LHCN-M2 (cell line): ENCODE measurements around the gene GDF7. TPM values are rescaled to one million over a fixed set of nuclear protein-coding genes. Genes with fewer than 3 reads are reported as not detected.
A peak's percentile ranks its signal among the peaks of the same experiment; 100 is the strongest.

Source experiments
- DNase-seq: peaks from one replicate; pipeline ENCODE4 v3.0.0-alpha.2; 2012; ENCODE audit warnings: low read depth
- total RNA-seq: library from RNA; depleted of rRNA; stranded (reverse); fragments of >200 nt; gene quantifications from 2 replicates; pipeline ENCODE4 v1.2.3, GENCODE V29; 2014

The GDF7 gene
- total RNA-seq, 1 experiment from 2014 or later = not detected

- no peak for DNase-seq
Observed at GRCh38 chr2:20672201-20672951, 5.4 kb downstream of the GDF7 start.

- no peak for DNase-seq
Observed at GRCh38 chr2:20673686-20674308, 6.9 kb downstream of the GDF7 start.

GRCh38 chr2:20674309-20674965, 7.5 kb downstream of the GDF7 start:
- no peak for DNase-seq

DNA sequence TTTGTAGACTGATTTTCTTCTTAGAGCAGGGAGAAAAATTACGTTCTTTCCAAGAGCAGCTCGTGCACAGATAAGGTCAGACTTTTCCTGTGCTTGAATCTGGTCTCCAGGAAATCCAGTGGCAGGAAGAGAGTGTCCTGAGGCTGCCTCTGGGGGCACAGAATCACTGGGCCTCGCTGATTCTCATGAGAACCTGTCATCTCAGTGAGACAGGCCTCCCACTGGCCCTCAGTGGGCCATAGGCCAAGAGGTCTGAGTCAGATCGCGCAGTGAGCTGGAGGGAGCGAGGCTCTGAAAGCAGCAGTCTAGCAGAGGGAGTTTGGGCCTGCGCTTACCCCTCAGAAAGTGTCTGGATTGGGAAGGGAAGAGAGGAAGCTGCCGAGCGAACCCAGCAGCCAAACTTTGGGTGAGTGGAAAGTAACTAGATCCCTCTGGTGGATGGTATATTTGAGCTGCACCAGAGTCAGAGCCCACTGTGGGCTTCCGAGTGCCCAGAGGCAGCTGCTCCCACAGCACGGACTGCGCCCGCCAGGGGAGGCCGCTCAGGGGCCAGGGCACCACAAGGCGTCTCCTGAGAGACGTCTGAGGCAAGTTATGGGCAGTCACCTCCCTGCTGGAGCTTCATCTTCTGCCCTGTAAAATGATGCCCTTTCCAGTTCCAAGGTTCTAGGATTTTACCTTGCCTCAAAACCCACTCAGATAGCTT, 8.2 kb downstream of the GDF7 start:
- peak; percentile 78 for DNase-seq

DNA sequence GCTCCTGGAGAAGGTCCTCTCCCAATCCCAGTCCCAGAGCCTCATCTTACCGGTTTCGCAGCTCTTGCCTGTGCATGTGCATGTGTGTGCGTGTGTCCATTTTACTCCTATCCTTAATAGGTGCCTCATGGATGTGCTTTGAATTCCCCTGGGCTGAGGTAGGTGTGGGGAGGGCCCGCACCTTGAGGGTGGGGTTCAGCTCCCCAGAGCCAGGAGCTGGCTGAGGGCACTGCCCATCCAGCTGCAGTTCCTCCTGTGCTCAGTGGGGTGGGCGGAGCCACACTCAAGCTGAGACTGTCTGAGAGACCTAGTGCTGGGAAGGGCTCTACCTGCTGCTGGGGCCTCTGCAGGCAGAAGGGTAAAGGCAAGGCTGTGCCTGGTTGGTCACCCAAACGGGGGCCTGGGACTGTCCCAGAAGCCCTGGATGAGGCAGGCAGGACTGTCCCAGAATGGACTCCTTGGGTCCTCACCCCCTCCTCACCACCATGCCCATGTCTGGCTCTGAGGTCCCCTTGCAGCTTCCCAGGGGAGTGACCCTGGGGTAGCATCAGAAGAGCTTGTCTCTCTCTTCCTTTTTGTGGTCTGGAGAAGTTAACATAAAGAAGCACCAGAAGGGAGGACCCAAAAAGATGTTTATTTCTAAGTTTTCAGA, 8.9 kb downstream of the GDF7 start:
- DNase-seq = no peak

- no peak for DNase-seq
Observed at GRCh38 chr2:20676353-20677215, 9.6 kb downstream of the GDF7 start.

DNA sequence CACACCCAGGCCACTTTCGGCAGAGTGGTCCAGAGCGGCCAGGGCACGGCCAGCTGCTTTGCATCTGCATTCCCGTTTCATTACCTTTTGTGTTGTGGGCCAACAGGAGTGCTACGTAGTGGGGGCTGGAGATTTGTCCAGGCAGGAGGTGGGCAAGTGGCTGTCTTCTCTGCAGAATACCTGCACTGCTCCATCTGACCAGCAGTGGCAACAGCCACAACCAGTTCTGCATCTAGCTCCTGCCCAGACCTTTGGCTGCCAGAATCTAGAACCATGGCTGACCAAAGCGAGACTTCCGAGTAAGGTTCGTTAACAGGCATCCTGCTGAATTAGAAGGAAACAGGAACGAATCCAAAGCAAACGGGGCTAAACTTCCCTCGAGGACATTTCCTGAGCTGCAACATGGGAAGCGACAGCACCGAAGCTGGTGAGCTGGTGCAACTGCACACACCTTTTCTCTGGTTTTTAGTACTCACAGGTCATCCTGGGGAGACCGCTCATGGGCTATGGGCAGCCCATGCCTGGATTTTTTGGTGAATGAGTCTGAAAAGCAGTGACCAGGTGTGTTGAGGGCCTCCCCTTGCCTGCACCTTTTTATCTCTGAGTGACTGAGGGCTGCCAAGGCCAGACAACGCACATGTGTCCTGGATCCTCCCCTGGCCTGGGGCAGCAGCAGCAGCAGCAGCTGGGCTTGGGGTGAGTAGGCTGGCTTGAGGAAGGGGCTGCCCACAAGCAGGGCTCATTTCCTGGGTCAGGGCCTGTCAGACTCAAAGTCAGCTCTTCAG, 10.5 kb downstream of the GDF7 start:
- no peak for DNase-seq

DNA sequence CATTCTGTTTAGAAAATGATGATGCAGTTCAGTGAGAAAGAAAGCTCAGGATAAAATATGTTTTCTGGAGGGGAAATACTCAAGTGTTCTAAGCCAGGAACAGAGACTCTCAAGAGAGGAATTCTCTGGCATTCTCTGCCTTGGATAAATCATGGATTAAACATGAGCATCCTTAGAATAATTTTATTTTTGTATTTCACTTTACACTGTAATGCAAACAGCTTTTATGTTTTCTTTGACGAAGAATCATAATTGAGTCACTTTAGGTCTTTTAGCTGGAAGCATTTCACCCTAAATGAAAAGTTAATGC, 11.1 kb downstream of the GDF7 start:
- DNase-seq = no peak

- DNase-seq = no peak
Observed at GRCh38 chr2:20678780-20679179, 11.8 kb downstream of the GDF7 start.

DNA sequence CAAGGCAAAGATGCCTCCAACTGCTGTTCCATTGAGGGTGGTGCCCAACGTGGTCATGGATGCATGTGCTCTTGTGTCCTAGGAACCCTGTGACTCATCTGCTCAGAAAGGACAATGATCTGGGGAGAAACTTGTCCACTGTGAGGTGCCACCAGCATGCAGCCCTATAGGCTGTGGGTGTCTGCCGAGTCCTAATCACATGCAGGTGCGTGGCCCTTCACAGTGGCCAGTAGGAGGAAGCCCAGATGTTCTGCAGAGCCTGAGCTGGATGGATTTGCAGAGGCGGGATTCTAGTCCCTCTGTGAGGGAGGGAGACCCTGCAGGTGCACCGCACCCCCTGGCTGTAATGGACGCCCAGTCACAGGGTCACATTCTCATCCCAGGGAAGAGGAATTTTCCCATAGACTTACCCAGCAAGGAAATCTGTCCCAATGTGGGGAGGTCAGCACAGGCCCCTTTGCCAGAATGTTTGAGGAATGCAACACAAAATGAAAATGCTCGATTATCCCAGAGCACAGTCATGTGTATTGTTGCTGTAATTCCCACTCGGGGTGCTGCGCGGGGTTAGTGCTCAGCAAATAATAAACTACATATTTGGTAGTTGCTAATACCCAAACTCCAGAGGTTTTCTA, 13.9 kb downstream of the GDF7 start:
- DNase-seq = no peak

DNA sequence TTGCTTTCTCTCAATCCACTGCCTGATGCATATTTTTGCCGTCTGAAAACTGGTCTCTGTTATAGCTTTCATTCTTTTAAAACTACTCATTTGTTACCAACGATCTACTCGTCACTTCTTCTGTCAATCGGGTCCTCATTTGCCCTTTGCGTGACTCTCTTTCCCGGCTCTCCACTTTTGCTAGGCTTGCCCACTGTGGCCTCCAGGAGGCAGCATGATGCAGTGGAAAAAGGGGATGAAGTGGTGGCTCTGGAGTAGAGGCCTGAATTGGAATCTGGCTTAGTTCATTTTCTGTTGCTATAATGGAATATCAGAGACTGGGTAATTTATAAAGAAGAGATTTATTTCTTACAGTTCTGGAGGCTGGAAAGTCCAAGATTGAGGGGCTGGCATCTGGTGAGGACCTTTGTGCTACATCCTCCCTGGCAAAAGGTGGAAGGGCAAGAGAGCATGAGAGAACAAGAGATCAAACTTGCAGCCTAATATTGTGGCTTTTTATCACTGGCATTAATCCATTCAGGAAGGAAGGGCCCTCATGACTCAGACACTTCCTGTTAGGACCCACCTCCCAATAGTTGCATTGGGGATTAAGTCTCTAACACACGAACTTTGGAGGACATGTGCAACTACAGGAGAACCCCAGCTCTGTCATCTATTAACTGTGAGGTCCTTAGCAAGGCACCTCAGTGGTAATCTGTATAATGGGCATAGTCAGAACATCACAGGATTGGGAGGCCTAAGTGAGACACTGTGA, 15.4 kb downstream of the GDF7 start:
- DNase-seq = peak; percentile 16

GRCh38 chr2:20684581-20685063, 17.7 kb downstream of the GDF7 start:
- no peak for DNase-seq

DNA sequence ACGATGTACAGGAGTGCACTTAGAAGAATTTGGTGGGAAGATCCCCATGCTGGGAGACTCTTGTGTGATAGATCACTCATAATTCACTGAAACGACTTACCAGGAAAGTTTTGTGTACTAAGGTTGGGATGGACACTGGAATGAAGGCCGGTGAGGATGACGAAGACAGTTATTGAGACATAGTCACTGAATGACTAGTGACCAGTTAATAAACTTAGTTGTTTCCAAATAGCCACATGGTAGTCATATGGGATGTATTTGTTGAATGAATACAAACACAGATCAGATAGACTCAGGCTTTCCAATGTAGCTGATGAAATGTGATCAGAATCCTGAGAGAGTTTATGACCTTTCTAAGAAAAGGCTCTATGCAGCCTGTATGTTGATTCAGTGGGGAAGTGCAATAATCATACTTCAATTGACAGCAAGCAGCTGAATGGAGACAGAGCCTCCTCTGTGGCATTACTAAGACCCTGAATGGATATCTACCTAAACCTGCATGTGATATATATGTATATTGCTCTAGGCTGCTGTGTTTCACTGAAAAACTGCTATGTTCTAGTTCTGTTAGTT, 20.4 kb downstream of the GDF7 start:
- DNase-seq = no peak

- no peak for DNase-seq
Observed at GRCh38 chr2:20689428-20690264, 22.7 kb downstream of the GDF7 start.

DNA sequence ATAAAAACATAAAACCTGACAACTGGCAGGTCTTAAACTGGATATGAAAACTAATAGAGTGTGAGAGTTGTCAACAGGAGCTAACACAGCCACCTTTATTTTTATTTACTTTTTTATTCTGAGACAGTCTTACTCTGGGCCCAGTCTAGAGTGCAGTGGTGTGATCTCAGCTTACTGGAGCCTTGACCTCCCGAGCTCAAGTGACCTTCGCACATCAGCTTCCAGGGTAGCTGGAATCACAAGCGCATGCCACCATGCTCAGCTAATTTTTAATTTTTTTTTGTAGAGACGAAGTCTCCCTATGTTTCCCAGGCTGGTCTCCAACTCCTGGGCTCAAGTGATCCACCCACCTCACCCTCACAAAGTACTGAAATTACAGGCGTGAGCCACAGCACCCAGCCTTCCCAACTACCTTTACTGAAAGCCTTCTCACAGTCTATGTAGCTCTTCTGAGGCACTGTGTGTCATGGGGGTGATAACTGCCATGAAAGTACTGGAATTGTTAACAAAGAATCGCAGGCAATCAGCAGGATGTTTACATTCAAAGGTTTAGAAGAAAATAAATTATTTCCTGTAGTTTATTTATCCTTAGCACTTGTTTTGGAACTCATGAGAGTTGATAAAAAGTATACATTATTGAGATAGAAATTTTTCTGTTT, 24.3 kb downstream of the GDF7 start:
- no peak for DNase-seq

DNA sequence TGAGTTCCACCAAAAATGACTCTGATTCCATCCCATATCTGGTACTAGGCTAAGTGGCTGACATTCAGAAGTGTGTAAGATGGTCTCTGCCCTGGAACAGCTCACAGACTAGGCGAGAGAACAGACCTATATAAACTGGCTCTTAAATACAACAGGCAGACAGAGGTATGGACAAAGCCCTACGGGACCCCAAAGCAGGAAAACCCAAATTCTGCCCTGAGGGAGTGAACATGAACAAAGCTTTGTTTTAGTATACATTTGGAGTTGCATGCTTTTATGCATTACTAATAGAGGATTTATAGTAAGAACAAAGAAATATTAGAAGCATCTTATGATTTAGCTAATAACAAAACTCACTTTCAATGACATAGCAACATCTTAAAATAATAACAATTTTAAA, 25.1 kb downstream of the GDF7 start:
- DNase-seq = no peak

DNA sequence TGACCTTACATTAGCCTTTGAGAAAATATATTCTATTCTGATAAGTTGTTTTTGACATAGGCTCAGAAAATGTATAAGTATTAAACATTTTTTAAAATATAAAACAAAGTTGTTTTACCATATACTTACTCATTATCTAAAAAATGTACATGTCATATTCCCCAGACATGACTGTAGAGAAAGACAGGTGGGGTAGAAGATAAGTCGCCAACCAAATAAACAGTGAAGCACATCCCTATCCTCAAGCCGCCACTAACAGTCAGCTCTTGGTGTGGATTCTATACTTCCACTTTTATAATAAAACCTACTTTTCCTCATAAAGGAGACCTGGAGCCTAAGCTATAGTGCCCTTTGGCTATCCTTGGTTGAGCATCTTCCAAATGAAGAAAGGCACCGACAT, 26.4 kb downstream of the GDF7 start:
- DNase-seq = no peak
